GM12892 (cell line): ENCODE measurements around the gene ASPM.

Source experiments
- POLR2A ChIP-seq: IDR thresholded peaks from 2 replicates; pipeline ENCODE4 v1.6.1; 2011; ENCODE audit warnings: low read depth, low read length, control low read depth
- POLR2AphosphoS5 ChIP-seq: IDR thresholded peaks from 2 replicates; pipeline ENCODE4 v1.6.1; 2011; ENCODE audit warnings: low read depth, low read length, control low read depth
- TAF1 ChIP-seq: IDR thresholded peaks from 2 replicates; pipeline ENCODE4 v1.6.1; 2011; ENCODE audit warnings: low read depth, mild to moderate bottlenecking, control low read depth, low read length, borderline replicate concordance

DNA sequence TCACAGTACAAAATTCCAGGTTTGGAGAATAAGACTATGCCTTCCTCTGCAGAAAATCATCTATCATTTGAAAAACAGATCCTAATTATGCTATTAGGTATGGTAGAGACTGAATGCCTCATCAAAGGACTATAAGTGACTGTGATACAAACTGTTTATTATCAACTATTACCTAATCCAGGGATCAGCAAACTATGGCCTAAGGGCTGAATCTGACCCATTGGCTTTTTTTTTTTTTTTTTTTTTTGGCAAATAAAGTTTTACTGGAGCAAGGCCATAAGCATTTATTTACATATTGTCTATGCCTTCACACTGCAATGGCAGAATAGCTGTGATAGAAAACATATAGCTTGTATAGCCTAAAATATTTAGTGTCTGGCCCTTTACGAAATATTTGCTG, 4.7 kb upstream of the ASPM start:
- TF ChIP-seq POLR2A (no peak), POLR2AphosphoS5 (no peak), TAF1 (no peak)
